HG03442 (cell line): ENCODE data around the gene DTNB.
"Not testable (repeated sequence)": the region's sequence is repeated elsewhere in the genome, so short reads cannot be mapped to it uniquely, and the experiment has no call there.

Experiments used
- ATAC-seq: cut with Tn5 transposase; IDR thresholded peaks from one replicate; pipeline ENCODE4 v1.9.1; 2021; ENCODE audit warnings: mild to moderate bottlenecking, moderate library complexity; ENCODE audit not compliant: unreplicated experiment

DTNB gene

DNA sequence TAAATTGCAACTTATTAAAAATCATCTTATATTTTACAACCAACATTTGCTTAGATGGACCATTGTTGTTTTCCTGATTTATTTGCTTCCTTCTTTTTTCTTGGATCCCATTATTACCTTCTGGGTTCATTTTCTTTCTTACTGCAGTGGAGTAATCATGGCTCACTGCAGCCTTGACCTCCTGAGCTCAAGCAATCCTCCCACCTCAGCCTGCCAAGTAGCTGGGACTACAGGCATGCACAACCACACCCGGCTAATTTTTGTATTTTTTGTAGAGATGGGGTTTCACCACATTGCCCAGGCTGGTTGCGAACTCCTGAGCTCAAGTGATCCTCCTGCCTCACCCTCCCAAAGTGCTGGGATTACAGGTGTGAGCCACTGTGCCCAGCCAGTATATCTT is 123.8 kb downstream of the DTNB start:
- not testable (repeated sequence) for ATAC-seq

DNA sequence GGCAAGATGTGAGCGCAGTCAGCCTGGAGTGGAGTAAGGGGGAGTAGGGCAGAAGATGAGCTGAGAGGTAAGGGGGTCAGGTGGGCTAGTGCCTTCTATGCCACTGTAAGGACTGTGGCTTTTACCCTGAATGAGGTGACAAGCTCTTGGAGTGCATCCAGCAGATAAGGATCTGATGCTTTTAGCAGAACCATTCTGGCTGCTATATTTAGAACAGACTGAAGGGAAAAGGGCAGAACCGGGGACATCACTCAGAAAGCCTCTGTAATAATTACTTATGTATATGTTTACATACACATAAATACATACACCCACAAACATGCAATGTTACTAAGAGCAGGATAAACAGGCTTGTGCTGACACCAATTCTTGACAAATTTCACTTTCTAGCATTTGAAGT is 124.8 kb downstream of the DTNB start:
- ATAC-seq: no peak

DNA sequence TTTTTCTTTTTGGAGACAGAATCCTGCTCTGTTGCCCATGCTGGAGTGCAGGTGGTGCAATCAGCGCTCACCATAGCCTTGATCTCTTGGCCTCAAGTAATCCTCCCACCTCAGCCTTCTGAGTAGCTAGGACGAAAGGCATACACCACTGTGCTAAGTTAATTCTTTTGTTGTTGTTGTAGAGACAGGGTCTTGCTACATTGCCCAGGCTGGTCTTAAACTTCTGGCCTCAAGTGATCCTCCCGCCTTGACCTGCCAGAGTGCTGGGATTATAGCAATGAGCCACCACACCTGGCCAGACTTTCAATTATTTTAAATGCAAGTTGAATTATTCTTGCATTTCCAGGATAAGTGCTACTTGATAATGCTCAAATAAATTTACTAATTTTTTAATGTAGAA is 126.5 kb downstream of the DTNB start:
- ATAC-seq: no peak

DNA sequence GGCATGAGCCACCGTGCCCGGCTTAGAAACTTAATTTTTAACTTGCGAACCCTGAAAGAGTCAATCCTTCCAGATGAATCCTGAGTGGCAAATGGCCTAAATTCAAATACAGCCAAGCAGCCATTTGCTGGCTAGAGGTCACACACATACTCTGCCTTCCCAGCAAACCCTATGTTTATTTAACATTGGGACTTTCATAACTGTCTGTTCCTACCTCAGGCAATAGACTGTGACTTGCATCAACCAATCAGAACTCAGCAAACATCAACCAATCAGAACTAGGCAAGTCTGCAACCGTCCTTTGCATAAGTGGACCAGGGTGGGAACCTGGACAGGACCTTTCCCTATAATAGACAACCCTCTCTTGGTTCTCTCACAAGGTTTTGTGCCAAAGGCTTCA is 127.5 kb downstream of the DTNB start:
- ATAC-seq: no peak

DNA sequence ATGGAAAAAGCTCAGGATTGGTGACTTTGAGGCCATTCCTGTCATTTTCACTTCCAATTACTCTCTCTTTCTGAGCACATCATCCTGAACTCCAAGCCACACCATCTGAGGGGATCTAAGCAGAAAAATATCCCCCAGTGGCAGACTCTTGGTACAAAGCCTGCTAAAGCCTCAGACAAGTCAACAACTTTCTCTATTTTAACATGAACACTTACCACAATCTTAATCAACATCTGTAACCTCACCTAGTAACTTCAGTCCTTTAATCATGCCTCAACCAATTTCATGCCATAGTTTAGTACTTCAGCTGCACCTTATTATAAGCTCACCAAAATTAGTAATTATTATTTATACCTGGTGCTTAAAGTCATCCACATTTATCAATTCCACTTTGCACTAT is 128.9 kb downstream of the DTNB start:
- no peak for ATAC-seq

DNA sequence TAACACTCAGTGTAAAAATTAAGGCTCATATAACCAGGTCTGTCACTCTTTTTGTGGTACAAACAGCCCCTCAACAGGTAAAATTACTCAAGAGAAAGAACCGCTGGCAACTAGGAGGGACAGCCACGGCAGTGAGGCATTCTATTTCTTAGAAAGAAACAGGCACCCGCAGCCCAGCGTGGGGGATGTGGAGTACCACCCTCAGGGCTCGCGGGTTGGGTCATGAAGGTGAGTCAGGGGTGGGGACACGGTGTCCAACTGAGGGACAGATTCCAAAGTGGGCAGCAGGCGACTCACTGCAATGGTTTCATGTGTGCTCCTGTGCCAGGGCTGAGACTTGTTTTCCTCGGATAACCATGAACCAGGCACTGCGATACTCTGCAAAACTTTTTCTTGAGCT is 129.4 kb downstream of the DTNB start:
- ATAC-seq: no peak

DNA sequence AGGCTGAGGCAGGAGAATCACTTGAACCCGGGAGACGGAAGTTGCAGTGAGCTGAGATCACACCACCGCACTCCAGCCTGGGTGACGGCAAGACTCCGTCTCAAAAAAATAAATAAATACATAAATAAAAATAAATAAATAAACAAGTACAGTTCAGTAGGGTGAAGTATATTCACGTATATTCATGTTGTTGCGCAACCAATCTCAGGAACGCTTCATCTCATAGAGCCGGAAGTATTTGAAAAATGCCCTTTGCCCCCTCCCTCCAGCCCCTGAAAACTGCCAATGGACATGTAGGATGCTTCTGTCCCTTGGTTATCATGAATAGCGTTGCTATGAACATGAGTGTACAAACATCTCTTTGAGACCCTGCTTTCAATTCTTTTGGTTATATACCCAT is 132.0 kb downstream of the DTNB start:
- no peak for ATAC-seq

DNA sequence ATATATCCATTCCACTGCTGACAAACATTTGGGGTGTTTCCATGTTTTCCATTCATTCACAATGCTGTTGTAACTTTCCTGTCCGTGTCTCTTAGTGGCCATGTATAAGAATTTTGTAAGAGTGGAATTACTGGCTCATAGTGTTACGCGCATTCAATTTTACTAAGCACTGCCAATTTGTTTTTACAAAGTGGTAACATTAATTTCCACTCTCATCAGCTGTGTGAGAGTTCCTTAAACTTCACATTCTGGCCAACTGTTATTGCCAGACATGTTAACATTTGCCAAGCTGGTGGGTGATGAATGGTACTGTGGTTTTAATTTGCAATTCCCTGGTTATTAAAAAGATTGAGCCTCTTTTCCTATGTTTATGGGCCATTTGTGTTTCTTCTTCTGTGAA is 134.2 kb downstream of the DTNB start:
- ATAC-seq: no peak

DNA sequence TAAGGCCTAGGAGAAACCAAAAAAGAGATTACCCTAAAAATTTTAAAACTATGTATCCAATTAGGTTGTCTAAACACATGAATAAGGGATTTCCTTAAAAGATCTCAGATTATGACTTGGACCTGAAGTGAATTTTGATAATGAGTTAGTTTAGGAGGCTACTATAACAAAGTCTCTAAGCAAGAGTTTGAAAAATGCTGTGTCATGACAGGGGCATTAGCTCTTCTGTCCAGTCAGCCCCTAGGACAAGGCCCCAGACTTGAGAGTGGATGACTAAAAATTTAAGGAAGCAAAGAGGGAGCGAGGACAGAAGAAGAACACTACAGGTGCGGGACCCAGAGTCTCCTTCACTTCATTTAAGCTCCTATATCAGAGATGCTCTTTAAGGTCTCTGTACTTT is 135.9 kb downstream of the DTNB start:
- ATAC-seq: no peak

DNA sequence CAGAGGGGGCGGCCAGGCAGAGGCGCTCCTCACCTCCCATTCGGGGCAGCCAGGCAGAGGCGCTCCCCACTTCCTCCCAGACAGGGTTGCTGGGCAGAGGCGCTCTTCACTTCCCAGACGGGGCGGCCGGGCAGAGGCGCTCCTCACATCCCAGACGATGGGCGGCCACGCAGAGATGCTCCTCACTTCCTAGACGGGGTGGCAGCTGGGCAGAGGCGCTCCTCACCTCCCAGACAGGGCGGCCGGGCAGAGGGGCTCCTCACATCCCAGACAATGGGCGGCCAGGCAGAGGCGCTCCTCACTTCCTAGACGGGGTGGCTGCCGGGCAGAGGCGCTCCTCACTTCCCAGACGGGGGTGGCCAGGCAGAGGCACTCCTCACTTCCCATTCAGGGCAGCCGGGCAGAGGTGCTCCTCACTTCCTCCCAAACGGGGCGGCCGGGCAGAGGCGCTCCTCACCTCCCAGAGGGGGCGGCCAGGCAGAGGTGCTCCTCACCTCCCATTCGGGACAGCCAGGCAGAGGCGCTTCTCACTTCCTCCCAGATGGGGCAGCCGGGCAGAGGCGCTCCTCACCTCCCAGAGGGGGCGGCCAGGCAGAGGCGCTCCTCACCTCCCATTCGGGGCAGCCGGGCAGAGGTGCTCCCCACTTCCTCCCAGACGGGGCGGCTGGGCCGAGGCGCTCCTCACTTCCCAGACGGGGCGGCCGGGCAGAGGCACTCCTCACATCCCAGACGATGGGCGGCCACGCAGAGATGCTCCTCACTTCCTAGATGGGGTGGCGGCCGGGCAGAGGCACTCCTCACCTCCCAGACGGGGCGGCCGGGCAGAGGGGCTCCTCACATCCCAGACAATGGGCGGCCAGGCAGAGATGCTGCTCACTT is 137.7 kb downstream of the DTNB start:
- ATAC-seq: not testable (repeated sequence)

DNA sequence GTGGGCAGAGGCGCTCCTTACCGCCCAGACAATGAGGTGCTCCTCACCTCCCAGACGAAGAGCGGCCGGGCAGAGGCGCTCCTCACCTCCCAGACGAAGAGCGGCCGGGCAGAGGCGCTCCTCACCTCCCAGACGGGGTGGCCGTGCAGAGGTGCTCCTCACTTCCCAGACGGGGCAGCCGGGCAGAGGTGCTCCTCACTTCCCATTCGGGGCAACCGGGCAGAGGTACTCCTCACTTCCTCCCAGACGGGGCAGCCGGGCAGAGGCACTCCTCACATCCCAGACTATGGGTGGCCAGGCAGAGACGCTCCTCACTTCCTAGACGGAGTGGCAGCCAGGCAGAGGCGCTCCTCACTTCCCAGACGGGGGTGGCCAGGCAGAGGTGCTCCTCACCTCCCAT is 138.4 kb downstream of the DTNB start:
- ATAC-seq: not testable (repeated sequence)

DNA sequence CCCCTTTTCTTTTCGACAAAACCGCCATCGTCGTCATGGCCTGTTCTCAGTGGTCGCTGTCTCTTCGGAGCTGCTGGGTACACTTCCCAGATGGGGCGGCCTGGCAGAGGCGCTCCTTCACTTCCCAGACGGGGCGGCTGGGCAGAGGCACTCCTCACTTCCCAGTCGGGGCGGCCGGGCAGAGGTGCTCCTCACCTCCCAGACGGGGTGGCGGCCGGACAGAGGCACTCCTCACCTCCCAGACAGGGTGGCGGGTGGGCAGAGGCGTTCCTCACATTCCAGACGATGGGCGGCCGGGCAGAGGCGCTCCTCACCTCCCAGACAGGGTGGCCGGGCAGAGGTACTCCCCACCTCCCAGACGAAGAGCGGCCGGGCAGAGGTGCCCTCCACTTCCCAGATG is 138.9 kb downstream of the DTNB start:
- ATAC-seq: no peak

DNA sequence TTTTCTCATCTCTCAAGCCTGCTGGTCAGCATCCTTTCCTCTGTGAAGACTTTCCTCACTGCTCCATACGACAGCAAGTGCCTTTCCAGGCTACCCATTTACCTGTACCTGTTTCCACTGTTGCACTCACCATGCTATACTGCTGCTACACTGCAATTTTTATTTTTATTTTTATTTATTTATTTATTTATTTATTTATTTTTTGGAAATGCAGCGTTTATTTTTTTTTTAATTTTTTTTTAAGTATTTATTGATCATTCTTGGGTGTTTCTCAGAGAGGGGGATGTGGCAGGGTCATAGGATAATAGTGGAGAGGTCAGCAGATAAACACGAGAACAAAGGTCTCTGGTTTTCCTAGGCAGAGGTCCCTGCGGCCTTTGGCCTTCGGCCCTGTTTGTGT is 139.6 kb downstream of the DTNB start:
- not testable (repeated sequence) for ATAC-seq

DNA sequence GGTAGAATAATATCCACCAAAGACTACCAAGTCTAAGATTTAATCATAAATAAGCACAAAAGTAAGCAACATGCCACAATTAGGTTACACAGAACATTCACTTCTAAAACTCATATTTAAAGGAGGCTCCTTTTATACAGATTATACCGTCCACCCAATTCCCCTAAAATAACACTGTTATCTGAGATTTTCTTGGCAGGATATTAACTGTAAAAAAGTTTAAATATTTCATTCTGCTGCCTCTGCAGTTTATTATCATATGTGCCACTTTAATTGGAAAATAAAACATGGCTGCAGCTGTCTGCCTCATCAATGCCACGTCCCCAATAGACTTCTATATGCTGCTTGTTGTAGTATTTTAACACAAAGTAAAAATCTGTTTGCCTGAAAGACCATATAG is 140.9 kb downstream of the DTNB start:
- ATAC-seq: no peak

DNA sequence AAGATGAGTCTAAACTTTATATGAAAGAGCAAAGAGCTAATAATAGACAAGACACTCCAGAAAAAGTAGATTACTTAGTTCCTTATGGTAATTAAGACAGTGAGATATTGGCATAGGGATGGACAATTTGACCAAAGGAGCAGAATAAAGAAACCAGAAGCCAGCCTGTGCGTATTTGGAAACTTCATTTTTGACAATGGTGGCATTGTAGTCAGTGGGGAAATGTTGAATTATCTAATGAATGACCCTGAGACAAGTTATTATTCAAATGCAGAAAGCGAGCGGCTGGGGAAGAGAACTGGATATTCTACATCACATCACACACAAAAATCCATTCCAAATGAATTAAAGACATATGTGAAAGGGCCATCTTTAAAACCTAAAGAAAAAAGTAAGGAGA is 144.3 kb downstream of the DTNB start:
- ATAC-seq: no peak

DNA sequence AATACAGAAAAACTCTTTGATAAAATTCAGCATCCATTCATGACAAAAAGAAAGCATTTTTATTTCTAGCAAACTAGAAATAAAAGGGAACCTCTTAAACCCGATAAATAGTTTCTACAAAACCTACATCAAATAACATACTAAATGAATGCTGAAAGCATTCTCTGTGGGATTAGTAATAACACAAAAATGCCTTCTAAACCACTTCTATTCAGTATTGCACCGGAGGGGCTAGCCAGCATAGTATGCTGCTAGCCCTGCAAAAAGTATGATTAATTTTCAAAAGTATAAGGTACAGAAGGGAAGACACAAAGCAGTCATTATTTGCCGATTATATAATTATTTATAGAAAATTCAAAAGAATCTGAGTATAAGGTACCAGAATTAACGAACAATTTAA is 145.2 kb downstream of the DTNB start:
- no peak for ATAC-seq

DNA sequence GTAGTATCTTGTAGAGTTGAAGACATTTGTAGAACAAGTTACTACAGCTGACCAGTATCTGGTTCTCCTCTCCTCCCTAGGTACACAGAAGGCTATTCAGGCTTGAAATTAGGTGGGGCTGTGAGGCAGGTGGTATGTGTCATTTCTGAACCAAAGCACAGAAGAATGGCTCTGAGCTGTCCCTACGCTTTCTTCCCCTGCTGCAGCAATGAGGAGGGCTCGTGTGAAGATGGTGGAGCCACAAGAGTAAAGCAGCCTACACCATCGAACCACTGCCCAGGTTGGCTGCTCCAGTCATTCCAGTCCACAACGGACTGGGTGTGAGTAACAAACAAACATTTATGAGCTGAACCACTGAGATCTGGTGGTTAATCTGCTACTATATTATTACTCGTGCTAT is 148.9 kb downstream of the DTNB start:
- no peak for ATAC-seq

DNA sequence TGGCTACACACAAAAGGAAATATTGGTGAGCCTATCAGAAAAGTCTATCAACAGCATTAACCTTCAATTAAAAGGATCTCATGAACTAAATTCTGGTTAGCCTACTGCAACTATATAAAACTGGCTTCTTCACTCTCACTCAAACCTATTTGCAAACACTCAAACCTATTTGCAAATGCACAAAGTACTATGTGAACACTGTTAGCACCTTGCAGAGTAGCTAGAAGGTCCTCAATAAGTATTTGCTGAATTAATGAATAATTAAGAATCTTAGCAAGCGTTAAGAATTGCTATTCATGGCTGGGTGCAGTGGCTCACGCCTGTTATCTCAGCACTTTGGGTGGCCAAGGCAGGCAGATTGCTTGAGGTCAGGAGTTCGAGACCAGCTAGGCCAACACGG is 150.3 kb downstream of the DTNB start:
- ATAC-seq: no peak

DNA sequence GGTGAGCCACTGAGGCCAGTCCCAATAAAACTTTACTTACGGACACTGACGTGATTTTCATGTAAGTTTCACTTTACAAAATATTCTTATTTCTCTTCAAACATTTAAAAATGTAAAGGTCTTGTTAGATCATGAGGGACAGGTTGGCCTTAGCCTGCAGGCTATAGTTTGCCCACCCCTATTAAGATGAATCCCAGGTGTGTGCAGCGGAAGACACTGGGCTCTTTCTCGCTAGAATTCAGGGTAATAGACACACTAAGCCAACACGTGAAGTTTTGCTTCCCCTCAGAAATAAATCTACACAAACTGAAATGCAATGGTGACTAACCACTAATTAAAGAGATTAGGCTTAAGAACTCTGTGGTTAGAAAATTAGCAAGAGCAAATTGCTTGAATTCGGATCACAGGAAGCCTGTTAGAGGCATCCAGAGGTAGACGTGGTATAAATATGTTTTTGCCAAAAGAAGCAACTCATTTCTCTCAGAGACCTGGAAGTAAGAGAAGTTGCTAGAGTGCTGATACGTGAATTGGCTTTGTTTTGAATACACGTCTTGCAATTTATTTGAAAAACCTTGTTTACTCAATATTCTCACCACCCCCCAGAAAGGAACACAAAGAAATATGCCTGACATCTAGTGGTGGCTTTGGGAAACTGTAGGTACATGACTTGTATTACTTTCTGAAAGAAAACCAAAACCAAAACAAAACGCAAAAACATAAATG is 151.6 kb downstream of the DTNB start:
- ATAC-seq: peak; percentile 47

DNA sequence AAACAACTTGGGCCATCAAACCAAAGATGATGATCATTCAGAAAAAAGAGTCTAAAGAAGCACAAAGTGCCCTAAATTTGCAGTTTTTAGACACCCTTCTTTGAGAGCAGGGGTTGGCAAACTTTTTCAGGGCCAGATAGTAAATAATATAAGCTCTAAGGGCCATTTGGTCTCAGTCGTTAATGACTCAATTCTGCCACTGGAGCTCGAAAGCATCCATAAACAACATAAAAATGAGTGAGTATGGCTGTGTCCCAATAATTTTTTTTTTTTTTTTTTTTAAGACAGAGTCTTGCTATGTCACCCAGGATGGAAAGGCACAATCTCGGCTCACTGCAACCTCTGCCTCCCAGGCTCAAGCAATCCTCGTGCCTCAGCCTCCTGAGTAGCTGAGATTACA is 152.3 kb downstream of the DTNB start:
- no peak for ATAC-seq

DNA sequence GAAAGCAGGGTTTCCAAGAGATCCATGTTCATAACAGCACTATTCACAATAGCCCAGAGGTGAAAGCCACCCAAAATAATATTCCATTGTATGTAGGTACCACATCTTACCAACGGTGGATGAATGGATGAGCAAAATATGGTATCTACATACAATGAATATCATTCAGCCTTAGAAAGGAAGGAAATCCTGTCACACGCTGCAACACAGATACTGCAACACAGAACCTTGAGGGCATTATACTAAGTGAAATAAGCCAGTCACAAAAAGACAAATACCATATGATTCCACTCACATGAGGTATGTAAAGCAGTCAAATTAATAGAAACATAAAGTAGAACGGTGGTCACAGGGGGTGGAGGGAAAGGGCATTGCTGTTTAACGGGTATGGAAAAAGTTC is 155.7 kb downstream of the DTNB start:
- no peak for ATAC-seq

DNA sequence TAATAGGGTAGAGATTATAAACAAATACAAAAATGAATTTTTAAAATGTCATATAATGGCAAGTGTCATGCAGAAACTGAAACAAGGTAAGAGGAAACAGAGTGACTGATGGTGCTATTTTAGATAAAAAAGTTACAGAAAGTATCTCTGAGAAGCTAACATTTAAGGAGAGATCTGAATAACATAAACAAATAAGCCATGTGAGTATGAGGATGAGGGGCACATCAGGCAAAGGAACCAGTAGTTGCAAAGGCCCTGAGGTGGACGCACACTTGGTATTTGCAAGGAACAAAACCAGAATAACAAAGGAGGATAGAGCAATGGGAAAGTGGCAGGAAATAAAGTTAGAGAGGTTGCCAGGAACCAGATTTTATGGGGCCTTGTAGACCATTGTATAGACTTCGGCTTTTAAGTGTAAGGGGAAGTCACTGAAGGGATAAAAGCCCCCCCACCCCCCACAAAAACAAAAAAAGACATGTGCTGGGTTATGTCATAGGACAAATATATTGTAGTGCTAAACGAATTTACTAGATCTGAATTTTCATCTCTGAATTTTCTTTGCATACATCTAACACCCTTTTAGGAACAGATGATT is 159.2 kb downstream of the DTNB start:
- no peak for ATAC-seq
